H9 (cell line): ENCODE measurements around the gene BTBD17. TPM values are rescaled to one million over a fixed set of nuclear protein-coding genes. Genes with fewer than 3 reads are reported as not detected.

Source experiments
- DNase-seq: peaks from one replicate; pipeline ENCODE4 v3.0.0-alpha.2; 2017
- H2AFZ ChIP-seq: one replicate; pipeline ENCODE4 v1.6.1; 2013; ENCODE audit warnings: mild to moderate bottlenecking, low read length, control low read depth, moderate library complexity
- H2AK5ac ChIP-seq: 2 replicates; pipeline ENCODE4 v1.6.1; 2013; ENCODE audit warnings: low read length, control low read depth, mixed read lengths; ENCODE audit not compliant: insufficient read length
- H2BK120ac ChIP-seq: one replicate; pipeline ENCODE4 v1.6.1; 2013; ENCODE audit warnings: low read depth, mild to moderate bottlenecking, low read length, control low read depth, inconsistent platforms; ENCODE audit not compliant: poor library complexity, severe bottlenecking
- H2BK12ac ChIP-seq: 2 replicates; pipeline ENCODE4 v1.6.1; 2013; ENCODE audit warnings: low read length, control low read depth, mixed read lengths, low read depth; ENCODE audit not compliant: insufficient read length
- H2BK15ac ChIP-seq: 2 replicates; pipeline ENCODE4 v1.6.1; 2013; ENCODE audit warnings: low read depth, low read length, control low read depth
- H2BK20ac ChIP-seq: one replicate; pipeline ENCODE4 v1.6.1; 2013; ENCODE audit warnings: low read depth, mild to moderate bottlenecking, low read length, control low read depth, inconsistent platforms; ENCODE audit not compliant: poor library complexity, severe bottlenecking
- H2BK5ac ChIP-seq: 2 replicates; pipeline ENCODE4 v1.6.1; 2013; ENCODE audit warnings: low read length, control low read depth, mixed read lengths; ENCODE audit not compliant: insufficient read length
- H3K14ac ChIP-seq: 2 replicates; pipeline ENCODE4 v1.6.1; 2013; ENCODE audit warnings: low read length, control low read depth; ENCODE audit not compliant: insufficient read depth
- H3K18ac ChIP-seq: 2 replicates; pipeline ENCODE4 v1.6.1; 2013; ENCODE audit warnings: low read depth, mild to moderate bottlenecking, mixed read lengths, low read length, control low read depth; ENCODE audit not compliant: insufficient read length
- H3K23ac ChIP-seq: 2 replicates; pipeline ENCODE4 v1.6.1; 2013; ENCODE audit warnings: low read length, control low read depth, mixed read lengths, low read depth; ENCODE audit not compliant: insufficient read length
- H3K23me2 ChIP-seq: 2 replicates; pipeline ENCODE4 v1.6.1; 2013; ENCODE audit warnings: low read depth, mild to moderate bottlenecking, mixed read lengths, low read length, control low read depth; ENCODE audit not compliant: insufficient read length, poor library complexity, severe bottlenecking
- H3K27ac ChIP-seq: 2 replicates; pipeline ENCODE4 v1.5.1; 2013; ENCODE audit warnings: low read length, control low read depth, mixed read lengths, low read depth; ENCODE audit not compliant: insufficient read length
- H3K27me3 ChIP-seq: 2 replicates; pipeline ENCODE4 v1.6.1; 2013; ENCODE audit warnings: low read length, control low read depth, inconsistent platforms; ENCODE audit not compliant: insufficient read depth
- H3K4ac ChIP-seq: 2 replicates; pipeline ENCODE4 v1.6.1; 2013; ENCODE audit warnings: low read depth, mild to moderate bottlenecking, control low read depth, inconsistent platforms, low read length, moderate library complexity
- H3K4me1 ChIP-seq: 2 replicates; pipeline ENCODE4 v1.6.1; 2013; ENCODE audit warnings: low read length, control low read depth, inconsistent platforms; ENCODE audit not compliant: insufficient read depth
- H3K4me2 ChIP-seq: 2 replicates; pipeline ENCODE4 v1.6.1; 2013; ENCODE audit warnings: low read length, control low read depth, mixed read lengths; ENCODE audit not compliant: insufficient read length, insufficient read depth
- H3K56ac ChIP-seq: 2 replicates; pipeline ENCODE4 v1.6.1; 2013; ENCODE audit warnings: low read depth, mild to moderate bottlenecking, mixed read lengths, low read length, control low read depth; ENCODE audit not compliant: insufficient read length
- H3K79me1 ChIP-seq: 2 replicates; pipeline ENCODE4 v1.6.1; 2013; ENCODE audit warnings: low read depth, mild to moderate bottlenecking, moderate library complexity, low read length, control low read depth, inconsistent platforms; ENCODE audit not compliant: insufficient read depth, poor library complexity, severe bottlenecking
- H3K79me2 ChIP-seq: 2 replicates; pipeline ENCODE4 v1.6.1; 2013; ENCODE audit warnings: low read length, control low read depth, inconsistent platforms; ENCODE audit not compliant: insufficient read depth
- H3K9ac ChIP-seq: 2 replicates; pipeline ENCODE4 v1.6.1; 2013; ENCODE audit warnings: low read length, control low read depth, mixed read lengths; ENCODE audit not compliant: insufficient read length; ENCODE audit errors: extremely low read depth
- H3K9me3 ChIP-seq: one replicate; pipeline ENCODE4 v1.6.1; 2013; ENCODE audit warnings: low read depth, low read length, inconsistent platforms; ENCODE audit not compliant: control insufficient read depth
- H3T11ph ChIP-seq: one replicate; pipeline ENCODE4 v1.6.1; 2013; ENCODE audit warnings: mild to moderate bottlenecking, low read length, control low read depth, inconsistent platforms
- H4K20me1 ChIP-seq: one replicate; pipeline ENCODE4 v1.6.1; 2013; ENCODE audit not compliant: control insufficient read depth, insufficient read length, insufficient read depth
- H4K5ac ChIP-seq: 2 replicates; pipeline ENCODE4 v1.6.1; 2013; ENCODE audit warnings: low read depth, mild to moderate bottlenecking, mixed read lengths, low read length, control low read depth; ENCODE audit not compliant: insufficient read length
- H4K8ac ChIP-seq: replicated peaks from 2 replicates; pipeline ENCODE4 v1.6.1; 2013; ENCODE audit warnings: low read length, control low read depth, mixed read lengths, low read depth; ENCODE audit not compliant: insufficient read length
- H4K91ac ChIP-seq: 2 replicates; pipeline ENCODE4 v1.6.1; 2013; ENCODE audit warnings: low read depth, mild to moderate bottlenecking, moderate library complexity, mixed read lengths, low read length, control low read depth; ENCODE audit not compliant: insufficient read length
- H3K27ac Mint-ChIP-seq, 3 experiments: 2 replicates in 2 of 3; 3 replicates in 1 of 3; pipeline ENCODE4 v1.8.0; 2020 to 2021; ENCODE audit warnings: mixed read lengths in 3 of 3, mild to moderate bottlenecking in 1 of 3, moderate library complexity in 1 of 3
- H3K27me3 Mint-ChIP-seq: 2 replicates; pipeline ENCODE4 v1.8.0; 2021; ENCODE audit warnings: low read depth, mild to moderate bottlenecking, moderate library complexity, mixed read lengths
- H3K36me3 Mint-ChIP-seq, 3 experiments: 2 replicates in 2 of 3; 3 replicates in 1 of 3; pipeline ENCODE4 v1.8.0; 2020 to 2021; ENCODE audit warnings: low read depth in 3 of 3, mixed read lengths in 3 of 3; ENCODE audit not compliant: insufficient read depth in 1 of 3
- H3K4me1 Mint-ChIP-seq, 2 experiments: 2 replicates each; pipeline ENCODE4 v1.8.0; 2020; ENCODE audit warnings: mixed read lengths in 2 of 2
- H3K4me3 Mint-ChIP-seq, 2 experiments: 2 replicates in 1 of 2; 3 replicates in 1 of 2; pipeline ENCODE4 v1.8.0; 2020 to 2021; ENCODE audit warnings: mild to moderate bottlenecking in 2 of 2, mixed read lengths in 2 of 2, moderate library complexity in 1 of 2
- H3K9me3 Mint-ChIP-seq, 2 experiments: 2 replicates in 1 of 2; 3 replicates in 1 of 2; pipeline ENCODE4 v1.8.0; 2020; ENCODE audit warnings: mild to moderate bottlenecking in 2 of 2, mixed read lengths in 2 of 2, moderate library complexity in 1 of 2
- WGBS: extraction: QIAGEN DNeasy Blood & Tissue Kit; methylation state at CpG from one replicate; pipeline ENCODE4 v1.1.7; 2013; ENCODE audit warnings: missing lambda C conversion rate, low lambda C conversion rate, mixed read lengths; ENCODE audit not compliant: insufficient read length; ENCODE audit errors: extremely low coverage; 5-methylcytosine and 5-hydroxymethylcytosine counted together
- total RNA-seq: library from RNA; stranded (reverse); gene quantifications from 2 replicates; pipeline ENCODE4 v1.2.1, GENCODE V29; 2021
- TF ChIP-seq, protein P1 (sequence below): fragments of 200-600 bp; sonication (generic); conservative IDR thresholded peaks from 3 replicates; pipeline ENCODE4 v1.8.0; 2021; ENCODE audit warnings: antibody characterized with exemption, mild to moderate bottlenecking

The BTBD17 gene
- total RNA-seq, 1 experiment from 2014 or later: 0.33 TPM

GRCh38 chr17:74383141-74383540 is 21.5 kb upstream of the BTBD17 start:
- H3K9me3 ChIP-seq: no peaks in the 10 kb centered on the region
- no peak overlapping the region for H2BK20ac ChIP-seq
- H4K91ac ChIP-seq: no peak overlapping the region
- no peaks in the 10 kb centered on the region for H4K20me1 ChIP-seq
- H3K27me3 Mint-ChIP-seq: peaks cover 15% of the 10 kb centered on the region
- 0 out of 5 replicates have a peak, but pooled peaks cover 0 to 3% of the 10 kb centered on the region in 2 experiments for H3K9me3 Mint-ChIP-seq
- H2AFZ ChIP-seq: no peak overlapping the region
- H2BK15ac ChIP-seq: no peak overlapping the region
- H3K4me3 Mint-ChIP-seq: no peak overlapping the region
- no peak overlapping the region for H3K56ac ChIP-seq
- DNase-seq: no peak
- no peaks in the 10 kb centered on the region for H3K23me2 ChIP-seq
- no peaks in the 10 kb centered on the region; the same call in 1 of the 2 replicates for H3K4me1 ChIP-seq
- no peak overlapping the region for H3K27ac ChIP-seq
- no peak overlapping the region for H2AK5ac ChIP-seq
- H3K4me1 Mint-ChIP-seq: peaks cover 27 to 36% of the 10 kb centered on the region in 2 experiments
- TF ChIP-seq, protein P1, sequence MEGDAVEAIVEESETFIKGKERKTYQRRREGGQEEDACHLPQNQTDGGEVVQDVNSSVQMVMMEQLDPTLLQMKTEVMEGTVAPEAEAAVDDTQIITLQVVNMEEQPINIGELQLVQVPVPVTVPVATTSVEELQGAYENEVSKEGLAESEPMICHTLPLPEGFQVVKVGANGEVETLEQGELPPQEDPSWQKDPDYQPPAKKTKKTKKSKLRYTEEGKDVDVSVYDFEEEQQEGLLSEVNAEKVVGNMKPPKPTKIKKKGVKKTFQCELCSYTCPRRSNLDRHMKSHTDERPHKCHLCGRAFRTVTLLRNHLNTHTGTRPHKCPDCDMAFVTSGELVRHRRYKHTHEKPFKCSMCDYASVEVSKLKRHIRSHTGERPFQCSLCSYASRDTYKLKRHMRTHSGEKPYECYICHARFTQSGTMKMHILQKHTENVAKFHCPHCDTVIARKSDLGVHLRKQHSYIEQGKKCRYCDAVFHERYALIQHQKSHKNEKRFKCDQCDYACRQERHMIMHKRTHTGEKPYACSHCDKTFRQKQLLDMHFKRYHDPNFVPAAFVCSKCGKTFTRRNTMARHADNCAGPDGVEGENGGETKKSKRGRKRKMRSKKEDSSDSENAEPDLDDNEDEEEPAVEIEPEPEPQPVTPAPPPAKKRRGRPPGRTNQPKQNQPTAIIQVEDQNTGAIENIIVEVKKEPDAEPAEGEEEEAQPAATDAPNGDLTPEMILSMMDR: no peak
- no CpG with 5 or more reads among the region's 5 CpGs for WGBS
- no peak overlapping the region for H3K4ac ChIP-seq
- H3T11ph ChIP-seq: no peak overlapping the region
- no peak overlapping the region for H3K4me2 ChIP-seq
- no peaks in the 10 kb centered on the region for H3K27me3 ChIP-seq
- H2BK12ac ChIP-seq: no peak overlapping the region
- no peak overlapping the region for H2BK120ac ChIP-seq
- H3K36me3 Mint-ChIP-seq: no peaks in the 10 kb centered on the region; a peak in 1 of 7 replicates
- H4K5ac ChIP-seq: no peak overlapping the region
- no peak overlapping the region for H3K23ac ChIP-seq
- no peak overlapping the region for H3K14ac ChIP-seq
- H4K8ac ChIP-seq: no peak overlapping the region
- no peak overlapping the region for H3K27ac Mint-ChIP-seq
- H3K18ac ChIP-seq: no peak overlapping the region
- H2BK5ac ChIP-seq: no peak overlapping the region
- no peaks in the 10 kb centered on the region for H3K79me1 ChIP-seq
- H3K9ac ChIP-seq: no peak overlapping the region
- H3K79me2 ChIP-seq: no peaks in the 10 kb centered on the region
